NCI-H2107 treated with DMSO at 0.1 percent for 48 hours (cell line): Measurements from ENCODE around the gene IBTK.
"Not testable (repeated sequence)": the region's sequence is repeated elsewhere in the genome, so short reads cannot be mapped to it uniquely, and the experiment has no call there.

ENCODE experiments used
- DNase-seq: peaks from one replicate; lab custom pipeline; 2025; ENCODE audit not compliant: unreplicated experiment; lab: John Stamatoyannopoulos, UW

Gene IBTK

GRCh38 chr6:82178077-82178758 lies 69.3 kb downstream of the IBTK start:
- DNase-seq, result no peak

- no peak for DNase-seq
Measured at GRCh38 chr6:82176616-82177015, 70.9 kb downstream of the IBTK start.

- no peak for DNase-seq
Measured at GRCh38 chr6:82172594-82172993, 75.0 kb downstream of the IBTK start.

- no peak for DNase-seq
Measured at GRCh38 chr6:82169138-82169876, 78.2 kb downstream of the IBTK start.

GRCh38 chr6:82166493-82166892 lies 81.1 kb downstream of the IBTK start:
- no peak for DNase-seq

GRCh38 chr6:82160255-82160990 lies 87.1 kb downstream of the IBTK start:
- DNase-seq, result no peak

- DNase-seq, result not testable (repeated sequence)
Measured at GRCh38 chr6:82152786-82153185, 94.8 kb downstream of the IBTK start.

GRCh38 chr6:82151147-82151546 lies 96.4 kb downstream of the IBTK start:
- DNase-seq, result not testable (repeated sequence)

- no peak for DNase-seq
Measured at GRCh38 chr6:82145926-82146452, 101.6 kb downstream of the IBTK start.

GRCh38 chr6:82144852-82145340 lies 102.6 kb downstream of the IBTK start:
- DNase-seq, result no peak

GRCh38 chr6:82144007-82144851 lies 103.3 kb downstream of the IBTK start:
- no peak for DNase-seq

- DNase-seq, result no peak
Measured at GRCh38 chr6:82143041-82143481, 104.5 kb downstream of the IBTK start.

- no peak for DNase-seq
Measured at GRCh38 chr6:82142524-82142923, 105.0 kb downstream of the IBTK start.

GRCh38 chr6:82138075-82138791 lies 109.3 kb downstream of the IBTK start:
- DNase-seq, result no peak

GRCh38 chr6:82131441-82131840 lies 116.1 kb downstream of the IBTK start:
- no peak for DNase-seq

GRCh38 chr6:82129797-82130196 lies 117.7 kb downstream of the IBTK start:
- DNase-seq, result no peak

- DNase-seq, result not testable (repeated sequence)
Measured at GRCh38 chr6:82128973-82129372, 118.6 kb downstream of the IBTK start.

GRCh38 chr6:82123632-82124031 lies 123.9 kb downstream of the IBTK start:
- DNase-seq, result no peak
